HG03159 (cell line): ENCODE data around the gene C2orf49.

Experiments
- ATAC-seq: cut with Tn5 transposase; IDR thresholded peaks from one replicate; pipeline ENCODE4 v1.9.1; 2021; ENCODE audit warnings: mild to moderate bottlenecking, moderate library complexity; ENCODE audit not compliant: unreplicated experiment

Gene C2orf49

GRCh38 chr2:105397953-105398335 is 60.6 kb downstream of the C2orf49 start:
- ATAC-seq: no peak

- ATAC-seq: peak; percentile 100
Measured at GRCh38 chr2:105398336-105399206, 61.2 kb downstream of the C2orf49 start, which contains the start of gene FHL2. Gene FHL2, minus strand, starts transcription at chr2:105399051. Its CDS starts 12,535 bp downstream, at chr2:105386516.
